ENCODE data around the gene RCVRN.

DNA sequence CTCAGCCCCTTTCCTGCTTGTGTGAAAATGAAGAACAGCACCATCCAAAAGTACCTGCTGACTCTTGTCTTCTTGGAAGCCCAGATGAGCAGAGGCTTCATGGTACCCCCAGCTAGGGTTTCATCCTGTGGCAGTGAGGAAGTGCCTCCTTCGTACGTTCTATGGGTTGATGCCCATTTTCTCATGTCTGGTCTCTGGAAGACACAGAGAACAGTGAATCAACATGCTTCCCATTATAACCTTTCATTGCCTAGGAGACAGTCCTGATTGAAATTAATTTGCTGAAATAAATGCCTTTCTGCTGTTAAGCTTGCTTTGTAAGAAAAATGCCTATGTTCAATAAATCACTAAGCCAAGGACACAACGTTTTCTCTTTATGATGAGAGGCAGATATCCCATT lies 36.5 kb downstream of the RCVRN start:
- TF ChIP-seq, protein P1, sequence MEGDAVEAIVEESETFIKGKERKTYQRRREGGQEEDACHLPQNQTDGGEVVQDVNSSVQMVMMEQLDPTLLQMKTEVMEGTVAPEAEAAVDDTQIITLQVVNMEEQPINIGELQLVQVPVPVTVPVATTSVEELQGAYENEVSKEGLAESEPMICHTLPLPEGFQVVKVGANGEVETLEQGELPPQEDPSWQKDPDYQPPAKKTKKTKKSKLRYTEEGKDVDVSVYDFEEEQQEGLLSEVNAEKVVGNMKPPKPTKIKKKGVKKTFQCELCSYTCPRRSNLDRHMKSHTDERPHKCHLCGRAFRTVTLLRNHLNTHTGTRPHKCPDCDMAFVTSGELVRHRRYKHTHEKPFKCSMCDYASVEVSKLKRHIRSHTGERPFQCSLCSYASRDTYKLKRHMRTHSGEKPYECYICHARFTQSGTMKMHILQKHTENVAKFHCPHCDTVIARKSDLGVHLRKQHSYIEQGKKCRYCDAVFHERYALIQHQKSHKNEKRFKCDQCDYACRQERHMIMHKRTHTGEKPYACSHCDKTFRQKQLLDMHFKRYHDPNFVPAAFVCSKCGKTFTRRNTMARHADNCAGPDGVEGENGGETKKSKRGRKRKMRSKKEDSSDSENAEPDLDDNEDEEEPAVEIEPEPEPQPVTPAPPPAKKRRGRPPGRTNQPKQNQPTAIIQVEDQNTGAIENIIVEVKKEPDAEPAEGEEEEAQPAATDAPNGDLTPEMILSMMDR (conservative IDR thresholded peaks at IDR 0.05 in 1 of 2, IDR thresholded peaks at IDR 0.05 in 1 of 2; ENCODE audit: low read depth in 1 of 2, low read length in 2 of 2), result no peak
- TF ChIP-seq EZH2 (IDR thresholded peaks at IDR 0.05; ENCODE audit: low read length, missing control alignments), result no peak
